Measurements from ENCODE around the gene SVOP.

GRCh38 chr12:109065853-109066193 lies 45.0 kb upstream of the SVOP start:
- no peak for TF ChIP-seq CTCF (IDR thresholded peaks at IDR 0.05; ENCODE audit: control extremely low read depth in 1 of 3, insufficient read depth in 1 of 3, low read depth in 1 of 3, low read length in 3 of 3)
- TF ChIP-seq PHF8 (conservative IDR thresholded peaks at IDR 0.05; ENCODE audit: low read depth, low read length), result no peak
- TF ChIP-seq POLR2A (IDR thresholded peaks at IDR 0.05; ENCODE audit: control extremely low read depth in 1 of 2, low read depth in 2 of 2, low read length in 2 of 2), result no peak
- no peak for TF ChIP-seq EGR1 (IDR thresholded peaks at IDR 0.05; ENCODE audit: borderline replicate concordance, low read depth, low read length)
- TF ChIP-seq JUND (IDR thresholded peaks at IDR 0.05; ENCODE audit: low read length), result no peak
- TF ChIP-seq GABPA (IDR thresholded peaks at IDR 0.05; ENCODE audit: borderline replicate concordance, insufficient read depth, low read length), result no peak
